ENCODE data around the gene TMEM191C.

DNA sequence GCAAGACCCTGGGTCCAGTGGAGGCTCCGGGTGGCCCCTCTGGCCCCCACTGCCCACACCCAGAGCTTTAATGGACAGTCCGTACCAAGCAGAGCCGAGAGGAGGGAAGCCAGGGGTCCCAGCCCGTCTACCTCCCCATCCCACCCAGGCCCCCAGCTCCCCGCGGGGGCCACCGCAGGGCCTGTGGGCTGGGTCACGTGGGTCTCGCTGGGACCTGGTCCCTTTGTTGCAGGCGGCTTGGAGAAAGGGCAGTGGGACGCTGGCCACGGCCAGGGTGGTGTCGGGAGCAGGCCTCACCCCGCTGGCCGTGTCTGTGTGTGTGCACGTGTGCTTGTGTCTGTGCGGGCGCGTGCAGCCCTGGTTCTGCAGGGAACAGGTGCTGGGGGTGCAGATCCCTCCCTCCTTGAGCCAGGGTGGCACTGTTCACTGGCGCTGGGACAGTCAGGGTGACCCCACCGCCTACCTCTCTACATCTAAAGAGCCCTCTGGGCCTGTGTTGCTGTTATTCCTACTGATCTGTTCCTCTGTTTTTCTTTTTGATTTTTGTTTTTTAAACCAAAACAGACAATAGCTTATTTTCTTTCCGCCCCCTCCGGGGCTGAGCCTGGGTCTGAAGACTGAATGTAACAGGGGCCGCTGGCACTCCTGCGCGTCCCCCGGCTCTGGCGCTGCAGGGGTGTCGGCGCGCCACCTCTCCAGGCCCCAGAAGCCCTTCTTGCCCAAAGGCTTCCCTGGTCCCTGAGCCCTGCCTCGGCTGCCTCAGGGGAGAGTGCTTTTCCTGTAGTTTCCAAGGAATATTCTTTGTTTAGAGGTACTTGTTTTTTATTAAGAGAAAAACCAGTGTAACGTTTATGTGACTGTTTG is 20.1 kb upstream of the TMEM191C start:
- no peak for TF ChIP-seq POLR2A (IDR thresholded peaks at IDR 0.05; ENCODE audit: low read length)
- TF ChIP-seq GATA1 (IDR thresholded peaks at IDR 0.05; ENCODE audit: low read depth, low read length): no peak
